H1 (cell line): ENCODE results near the gene CCDC180. TPM values are rescaled to one million over a fixed set of nuclear protein-coding genes. Genes with fewer than 3 reads are reported as not detected.

ENCODE experiments used
- CHD1 ChIP-seq: IDR thresholded peaks from 2 replicates; pipeline ENCODE4 v1.6.1; 2012; ENCODE audit warnings: low read depth, low read length, improper control_type of control experiment
- CHD7 ChIP-seq: fragments of 300-600 bp; sonication (generic); IDR thresholded peaks from 2 replicates; pipeline ENCODE4 v1.7.1; 2012; ENCODE audit warnings: low read length, moderate library complexity, mild to moderate bottlenecking, inconsistent platforms; ENCODE audit not compliant: insufficient replicate concordance
- PHF8 ChIP-seq: fragments of 200-600 bp; sonication (generic); conservative IDR thresholded peaks from 2 replicates; pipeline ENCODE4 v1.7.1; 2012; ENCODE audit warnings: low read depth, mild to moderate bottlenecking, inconsistent platforms, low read length, moderate library complexity
- polyA plus RNA-seq, 7 experiments: library from polyadenylated mRNA; depleted of rRNA in 3 of 7; stranded (reverse) in 5 of 7; unstranded in 2 of 7; fragments of >200 nt in 5 of 7; fragments of 200-250 nt in 2 of 7; gene quantifications; 1 replicate in 5 of 7; 2 replicates in 1 of 7; 4 replicates in 1 of 7; pipeline versions ENCODE4 v1.2.1 to v1.2.3, GENCODE V29; 2011 to 2013; ENCODE audit warnings: missing spikeins in 2 of 7, mixed read lengths in 2 of 7
- total RNA-seq: library from RNA; stranded (reverse); fragmentation: NEBNext Ultra II Directional; extraction: Animal tissue kit (Norgen Biotek cat#: 25700); gene quantifications from 2 replicates; pipeline ENCODE4 v1.2.1, GENCODE V29; 2021
- TF ChIP-seq, protein P1 (sequence below): IDR thresholded peaks from 2 replicates; pipeline ENCODE4 v1.6.1; 2012; ENCODE audit warnings: inconsistent platforms

Gene CCDC180
- total and polyA plus RNA-seq, 2 of the 8 experiments (the other 6 are each of a cell fraction or from before 2014, with no cell fraction given), result 2.6 to 8.2 TPM

DNA sequence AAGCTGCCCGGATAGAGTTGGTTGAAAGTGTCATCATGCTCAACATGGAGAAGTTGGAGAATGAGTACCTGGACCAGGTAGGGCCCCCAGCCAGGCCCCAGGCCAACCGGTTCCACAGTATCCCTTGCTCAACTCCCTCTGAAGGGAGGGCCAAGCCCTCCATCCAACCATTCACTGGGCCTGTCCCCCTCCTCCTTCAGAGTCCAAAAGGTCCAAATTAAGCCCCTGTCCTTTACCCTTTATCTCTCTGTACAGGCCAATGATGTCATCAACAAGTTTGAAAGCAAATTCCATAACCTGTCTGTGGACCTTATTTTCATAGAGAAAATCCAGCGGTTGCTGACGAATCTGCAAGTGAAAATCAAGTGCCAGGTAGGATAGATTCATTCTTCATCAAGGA, 47.2 kb downstream of the CCDC180 start (continued):
- TF ChIP-seq CHD7, result no peak
- TF ChIP-seq CHD1, result no peak
- TF ChIP-seq PHF8, result no peak
- TF ChIP-seq, protein P1, sequence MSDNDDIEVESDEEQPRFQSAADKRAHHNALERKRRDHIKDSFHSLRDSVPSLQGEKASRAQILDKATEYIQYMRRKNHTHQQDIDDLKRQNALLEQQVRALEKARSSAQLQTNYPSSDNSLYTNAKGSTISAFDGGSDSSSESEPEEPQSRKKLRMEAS, result no peak
